Epithelial cell of proximal tubule (primary cell): Measurements from ENCODE around the gene C11orf54. TPM values are rescaled to one million over a fixed set of nuclear protein-coding genes. Genes with fewer than 3 reads are reported as not detected.
"Not testable (repeated sequence)": the region's sequence is repeated elsewhere in the genome, so short reads cannot be mapped to it uniquely, and the experiment has no call there.

Experiments
- DNase-seq: peaks from one replicate; pipeline ENCODE4 v3.0.0-alpha.2; 2011; ENCODE audit warnings: low read depth
- H3K4me3 ChIP-seq: 2 replicates; pipeline ENCODE4 v1.5.1; 2011; ENCODE audit warnings: low read depth, mild to moderate bottlenecking, low read length
- total RNA-seq: library from RNA; depleted of rRNA; stranded (reverse); fragments of >200 nt; gene quantifications from 2 replicates; pipeline ENCODE4 v1.2.3, GENCODE V29; 2015
- TF ChIP-seq, protein P1 (sequence below): conservative IDR thresholded peaks from 2 replicates; pipeline ENCODE4 v1.5.1; 2012; ENCODE audit warnings: low read depth, mild to moderate bottlenecking, low read length

The C11orf54 gene
- total RNA-seq, 1 donor from 2014 or later = 24.6 TPM

GRCh38 chr11:93765551-93765950, 24.1 kb downstream of the C11orf54 start:
- no peak overlapping the region for H3K4me3 ChIP-seq
- TF ChIP-seq, protein P1, sequence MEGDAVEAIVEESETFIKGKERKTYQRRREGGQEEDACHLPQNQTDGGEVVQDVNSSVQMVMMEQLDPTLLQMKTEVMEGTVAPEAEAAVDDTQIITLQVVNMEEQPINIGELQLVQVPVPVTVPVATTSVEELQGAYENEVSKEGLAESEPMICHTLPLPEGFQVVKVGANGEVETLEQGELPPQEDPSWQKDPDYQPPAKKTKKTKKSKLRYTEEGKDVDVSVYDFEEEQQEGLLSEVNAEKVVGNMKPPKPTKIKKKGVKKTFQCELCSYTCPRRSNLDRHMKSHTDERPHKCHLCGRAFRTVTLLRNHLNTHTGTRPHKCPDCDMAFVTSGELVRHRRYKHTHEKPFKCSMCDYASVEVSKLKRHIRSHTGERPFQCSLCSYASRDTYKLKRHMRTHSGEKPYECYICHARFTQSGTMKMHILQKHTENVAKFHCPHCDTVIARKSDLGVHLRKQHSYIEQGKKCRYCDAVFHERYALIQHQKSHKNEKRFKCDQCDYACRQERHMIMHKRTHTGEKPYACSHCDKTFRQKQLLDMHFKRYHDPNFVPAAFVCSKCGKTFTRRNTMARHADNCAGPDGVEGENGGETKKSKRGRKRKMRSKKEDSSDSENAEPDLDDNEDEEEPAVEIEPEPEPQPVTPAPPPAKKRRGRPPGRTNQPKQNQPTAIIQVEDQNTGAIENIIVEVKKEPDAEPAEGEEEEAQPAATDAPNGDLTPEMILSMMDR = no peak
- DNase-seq = no peak

GRCh38 chr11:93766504-93766903, 25.0 kb downstream of the C11orf54 start:
- H3K4me3 ChIP-seq = no peak overlapping the region
- no peak for DNase-seq
- TF ChIP-seq, protein P1 = no peak

- DNase-seq = no peak
- H3K4me3 ChIP-seq = no peak overlapping the region
- TF ChIP-seq, protein P1 = no peak
These were observed 25.5 kb downstream of the C11orf54 start for GRCh38 chr11:93767018-93767417.

- H3K4me3 ChIP-seq = no peak overlapping the region
- TF ChIP-seq, protein P1 = no peak
- no peak for DNase-seq
These were observed 28.7 kb downstream of the C11orf54 start for GRCh38 chr11:93770160-93770559.

- DNase-seq = no peak
- TF ChIP-seq, protein P1 = no peak
- no peak overlapping the region for H3K4me3 ChIP-seq
These were observed 30.7 kb downstream of the C11orf54 start for GRCh38 chr11:93772123-93772522.

GRCh38 chr11:93773045-93773477, 31.6 kb downstream of the C11orf54 start:
- TF ChIP-seq, protein P1 = no peak
- DNase-seq = no peak
- no peak overlapping the region for H3K4me3 ChIP-seq

- H3K4me3 ChIP-seq = no peak overlapping the region
- TF ChIP-seq, protein P1 = no peak
These were observed 32.2 kb downstream of the C11orf54 start for GRCh38 chr11:93773601-93774200.

DNA sequence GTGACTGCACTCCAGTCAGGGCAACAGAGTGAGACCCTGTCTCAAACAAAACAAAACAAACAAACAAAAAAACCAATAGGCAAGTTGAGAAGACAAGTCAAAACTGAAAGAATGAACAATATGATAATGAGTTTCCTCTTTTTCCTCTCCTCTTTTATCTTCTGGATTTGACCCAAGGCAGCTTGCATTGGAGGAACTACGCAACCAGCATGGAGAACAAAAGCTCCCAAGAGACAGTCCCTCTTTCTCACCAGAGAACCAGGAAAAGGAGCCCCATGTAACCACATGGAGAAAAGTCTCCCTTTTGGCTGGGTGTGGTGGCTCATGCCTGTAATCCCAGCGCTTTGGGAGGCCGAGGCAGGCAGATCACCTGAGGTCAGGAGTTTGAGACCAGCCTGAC, 33.1 kb downstream of the C11orf54 start:
- DNase-seq, H3K4me3 ChIP-seq: not testable (repeated sequence)

More at GRCh38 chr11:93773601-93774200, 32.2 kb downstream of the C11orf54 start:
- DNase-seq = no peak
